ENCODE measurements around the gene SOX5. TPM values are rescaled to one million over a fixed set of nuclear protein-coding genes. Genes with fewer than 3 reads are reported as not detected.

SOX5 gene
- 31.0 TPM for total RNA-seq
- long read RNA-seq, partial matches to known transcripts, result 2 of 29 reads
- long read RNA-seq, other reads (novel, unspliced or antisense), result 27 of 29 reads

- no peak for DNase-seq (ENCODE audit: low spot score)
These were observed at the start of gene SOX5 for GRCh38 chr12:23949348-23950209. TSS of gene SOX5 (minus strand) at chr12:23949670. CDS start at chr12:23949601, 69 bp downstream.

GRCh38 chr12:23987046-23987445, 37.6 kb upstream of the SOX5 start:
- DNase-seq (ENCODE audit: low spot score), result no peak

- DNase-seq (ENCODE audit: low spot score), result no peak
These were observed 31.4 kb upstream of the SOX5 start for GRCh38 chr12:23980826-23981225.

GRCh38 chr12:23964812-23965211, 15.3 kb upstream of the SOX5 start:
- DNase-seq (ENCODE audit: low spot score), result no peak

GRCh38 chr12:23959826-23960225, 10.4 kb upstream of the SOX5 start:
- DNase-seq (ENCODE audit: low spot score), result no peak

GRCh38 chr12:23954332-23954731, 4.9 kb upstream of the SOX5 start:
- DNase-seq (ENCODE audit: low spot score), result no peak

- DNase-seq (ENCODE audit: low spot score), result no peak
These were observed 2.6 kb upstream of the SOX5 start for GRCh38 chr12:23952071-23952470.

GRCh38 chr12:23950775-23951451, 1.4 kb upstream of the SOX5 start:
- DNase-seq (ENCODE audit: low spot score), result no peak

GRCh38 chr12:23950210-23950774, 822 bp upstream of the SOX5 start:
- no peak for DNase-seq (ENCODE audit: low spot score)

- no peak for DNase-seq (ENCODE audit: low spot score)
These were observed 1.2 kb downstream of the SOX5 start for GRCh38 chr12:23948291-23948690.

- no peak for DNase-seq (ENCODE audit: low spot score)
These were observed 2.1 kb downstream of the SOX5 start for GRCh38 chr12:23947395-23947794.

GRCh38 chr12:23945249-23945648, 4.2 kb downstream of the SOX5 start:
- no peak for DNase-seq (ENCODE audit: low spot score)

- DNase-seq (ENCODE audit: low spot score), result no peak
These were observed 5.4 kb downstream of the SOX5 start for GRCh38 chr12:23944067-23944466.

- DNase-seq (ENCODE audit: low spot score), result no peak
These were observed 6.6 kb downstream of the SOX5 start for GRCh38 chr12:23942841-23943240.

GRCh38 chr12:23941780-23942179, 7.7 kb downstream of the SOX5 start:
- DNase-seq (ENCODE audit: low spot score), result no peak

GRCh38 chr12:23938422-23938821, 11.0 kb downstream of the SOX5 start:
- DNase-seq (ENCODE audit: low spot score), result no peak

GRCh38 chr12:23931176-23931575, 18.3 kb downstream of the SOX5 start:
- DNase-seq (ENCODE audit: low spot score), result no peak

- no peak for DNase-seq (ENCODE audit: low spot score)
These were observed 18.9 kb downstream of the SOX5 start for GRCh38 chr12:23930599-23930998.

GRCh38 chr12:23929906-23930305, 19.6 kb downstream of the SOX5 start:
- DNase-seq (ENCODE audit: low spot score), result no peak

- DNase-seq (ENCODE audit: low spot score), result no peak
These were observed 21.6 kb downstream of the SOX5 start for GRCh38 chr12:23927907-23928306.

GRCh38 chr12:23921099-23921856, 28.2 kb downstream of the SOX5 start:
- no peak for DNase-seq (ENCODE audit: low spot score)
